CD4-positive, CD25-positive, alpha-beta regulatory T cell (primary cell): ENCODE measurements around the gene VIPR1. TPM values are rescaled to one million over a fixed set of nuclear protein-coding genes. Genes with fewer than 3 reads are reported as not detected.

Experiments
- polyA plus RNA-seq, 4 donors: library from polyadenylated mRNA; unstranded; fragments of 300-500 nt; fragmentation: Illumina TruSeq; gene quantifications; one replicate each; pipeline ENCODE4 v1.2.3, GENCODE V29; 2021
- total RNA-seq: library from RNA; stranded (reverse); gene quantifications from one replicate; pipeline ENCODE4 v1.2.3, GENCODE V29; 2022

The VIPR1 gene
- total and polyA plus RNA-seq, 5 donors from 2014 or later = 5.0 to 31.2 (median 8.5) TPM

Other genes starting within 250 kb of the VIPR1 start
- not detected for gene CCK, start 236.5 kb upstream of the VIPR1 start, total RNA-seq
- not detected for gene CCK, start 236.5 kb upstream of the VIPR1 start, polyA plus RNA-seq
- gene LYZL4, start 92.0 kb upstream of the VIPR1 start, total RNA-seq = not detected
- not detected for gene LYZL4, start 92.0 kb upstream of the VIPR1 start, polyA plus RNA-seq
- gene SEC22C, start 79.3 kb downstream of the VIPR1 start, total RNA-seq = 72.0 TPM
- gene SEC22C, start 79.3 kb downstream of the VIPR1 start, polyA plus RNA-seq = 10 to 100 TPM; 40.9 to 53.9 (median 51.4) TPM
- 52.7 TPM for gene SS18L2, start 88.2 kb downstream of the VIPR1 start, total RNA-seq
- 100 to 1,000 TPM; 129 to 153 (median 142) TPM for gene SS18L2, start 88.2 kb downstream of the VIPR1 start, polyA plus RNA-seq
- 291 TPM for gene NKTR, start 98.0 kb downstream of the VIPR1 start, total RNA-seq
- gene NKTR, start 98.0 kb downstream of the VIPR1 start, polyA plus RNA-seq = 10 to 100 TPM in 3 of 4 donors, 1 to 10 TPM in 1; 9.7 to 17.1 (median 10.9) TPM
- 0.49 TPM for gene ZBTB47, start 151.1 kb downstream of the VIPR1 start, total RNA-seq
- gene ZBTB47, start 151.1 kb downstream of the VIPR1 start, polyA plus RNA-seq = not detected
- not detected for gene KLHL40, start 182.9 kb downstream of the VIPR1 start, total RNA-seq
- not detected for gene KLHL40, start 182.9 kb downstream of the VIPR1 start, polyA plus RNA-seq
- not detected for gene HHATL, start 200.2 kb downstream of the VIPR1 start, total RNA-seq
- gene HHATL, start 200.2 kb downstream of the VIPR1 start, polyA plus RNA-seq = not detected